ENCODE data around the gene ULK4.
"Not testable (repeated sequence)": the region's sequence is repeated elsewhere in the genome, so short reads cannot be mapped to it uniquely, and the experiment has no call there.

Gene ULK4

GRCh38 chr3:41447701-41448100 is 514.2 kb downstream of the ULK4 start:
- no peak overlapping the region for H3K4me3 ChIP-seq (replicated peaks; ENCODE audit: low read depth, low read length)
- no peak for DNase-seq (ENCODE audit: low read depth)
- no peak for TF ChIP-seq CTCF (IDR thresholded peaks at IDR 0.05; ENCODE audit: low read length, missing control alignments)

GRCh38 chr3:41446316-41446715 is 515.6 kb downstream of the ULK4 start:
- not testable (repeated sequence) for H3K4me3 ChIP-seq (replicated peaks; ENCODE audit: low read depth, low read length)

GRCh38 chr3:41441568-41441967 is 520.3 kb downstream of the ULK4 start:
- TF ChIP-seq CTCF (IDR thresholded peaks at IDR 0.05; ENCODE audit: low read length, missing control alignments), result no peak
- no peak overlapping the region for H3K4me3 ChIP-seq (replicated peaks; ENCODE audit: low read depth, low read length)
- DNase-seq (ENCODE audit: low read depth), result no peak

More at GRCh38 chr3:41446316-41446715, 515.6 kb downstream of the ULK4 start:
- not testable (repeated sequence) for DNase-seq (ENCODE audit: low read depth)

GRCh38 chr3:41441139-41441538 is 520.8 kb downstream of the ULK4 start:
- no peak for DNase-seq (ENCODE audit: low read depth)
- H3K4me3 ChIP-seq (replicated peaks; ENCODE audit: low read depth, low read length), result no peak overlapping the region
- no peak for TF ChIP-seq CTCF (IDR thresholded peaks at IDR 0.05; ENCODE audit: low read length, missing control alignments)

GRCh38 chr3:41436983-41437382 is 524.9 kb downstream of the ULK4 start:
- H3K4me3 ChIP-seq (replicated peaks; ENCODE audit: low read depth, low read length), result no peak overlapping the region
- no peak for TF ChIP-seq CTCF (IDR thresholded peaks at IDR 0.05; ENCODE audit: low read length, missing control alignments)
- no peak for DNase-seq (ENCODE audit: low read depth)

GRCh38 chr3:41434781-41435180 is 527.1 kb downstream of the ULK4 start:
- H3K4me3 ChIP-seq (replicated peaks; ENCODE audit: low read depth, low read length), result no peak overlapping the region
- DNase-seq (ENCODE audit: low read depth), result no peak
- no peak for TF ChIP-seq CTCF (IDR thresholded peaks at IDR 0.05; ENCODE audit: low read length, missing control alignments)

- H3K4me3 ChIP-seq (replicated peaks; ENCODE audit: low read depth, low read length), result no peak overlapping the region
- TF ChIP-seq CTCF (IDR thresholded peaks at IDR 0.05; ENCODE audit: low read length, missing control alignments), result no peak
- no peak for DNase-seq (ENCODE audit: low read depth)
Observed at GRCh38 chr3:41431386-41431785, 530.5 kb downstream of the ULK4 start.

GRCh38 chr3:41430886-41431285 is 531.0 kb downstream of the ULK4 start:
- no peak overlapping the region for H3K4me3 ChIP-seq (replicated peaks; ENCODE audit: low read depth, low read length)
- no peak for TF ChIP-seq CTCF (IDR thresholded peaks at IDR 0.05; ENCODE audit: low read length, missing control alignments)
- DNase-seq (ENCODE audit: low read depth), result no peak
